ENCODE data around the gene EPN2.

EPN2 gene

DNA sequence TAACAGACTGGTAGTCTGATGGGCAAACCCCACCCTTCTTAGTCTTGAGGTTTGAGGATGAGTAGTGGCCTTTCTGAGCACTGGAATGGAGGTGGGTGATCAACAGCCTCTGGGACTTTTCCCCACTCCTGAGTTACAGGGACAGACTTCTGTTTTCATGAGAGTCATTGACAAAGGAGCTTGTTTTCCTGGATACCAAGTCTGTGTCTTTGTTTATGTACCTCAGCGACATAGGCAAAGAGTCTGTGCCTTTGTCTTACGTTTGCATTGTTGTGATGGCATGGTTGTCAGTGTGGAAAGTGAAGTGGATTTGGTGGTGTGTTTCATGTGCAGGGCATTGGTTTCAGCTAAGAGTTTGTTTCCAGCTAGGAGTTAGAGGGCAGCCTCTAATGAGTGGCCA, 17.5 kb downstream of the EPN2 start:
- TF ChIP-seq, protein P1, sequence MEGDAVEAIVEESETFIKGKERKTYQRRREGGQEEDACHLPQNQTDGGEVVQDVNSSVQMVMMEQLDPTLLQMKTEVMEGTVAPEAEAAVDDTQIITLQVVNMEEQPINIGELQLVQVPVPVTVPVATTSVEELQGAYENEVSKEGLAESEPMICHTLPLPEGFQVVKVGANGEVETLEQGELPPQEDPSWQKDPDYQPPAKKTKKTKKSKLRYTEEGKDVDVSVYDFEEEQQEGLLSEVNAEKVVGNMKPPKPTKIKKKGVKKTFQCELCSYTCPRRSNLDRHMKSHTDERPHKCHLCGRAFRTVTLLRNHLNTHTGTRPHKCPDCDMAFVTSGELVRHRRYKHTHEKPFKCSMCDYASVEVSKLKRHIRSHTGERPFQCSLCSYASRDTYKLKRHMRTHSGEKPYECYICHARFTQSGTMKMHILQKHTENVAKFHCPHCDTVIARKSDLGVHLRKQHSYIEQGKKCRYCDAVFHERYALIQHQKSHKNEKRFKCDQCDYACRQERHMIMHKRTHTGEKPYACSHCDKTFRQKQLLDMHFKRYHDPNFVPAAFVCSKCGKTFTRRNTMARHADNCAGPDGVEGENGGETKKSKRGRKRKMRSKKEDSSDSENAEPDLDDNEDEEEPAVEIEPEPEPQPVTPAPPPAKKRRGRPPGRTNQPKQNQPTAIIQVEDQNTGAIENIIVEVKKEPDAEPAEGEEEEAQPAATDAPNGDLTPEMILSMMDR (IDR thresholded peaks at IDR 0.05; ENCODE audit: extremely low read depth, missing control alignments): no peak
- no peak for DNase-seq (ENCODE audit: low spot score)

DNA sequence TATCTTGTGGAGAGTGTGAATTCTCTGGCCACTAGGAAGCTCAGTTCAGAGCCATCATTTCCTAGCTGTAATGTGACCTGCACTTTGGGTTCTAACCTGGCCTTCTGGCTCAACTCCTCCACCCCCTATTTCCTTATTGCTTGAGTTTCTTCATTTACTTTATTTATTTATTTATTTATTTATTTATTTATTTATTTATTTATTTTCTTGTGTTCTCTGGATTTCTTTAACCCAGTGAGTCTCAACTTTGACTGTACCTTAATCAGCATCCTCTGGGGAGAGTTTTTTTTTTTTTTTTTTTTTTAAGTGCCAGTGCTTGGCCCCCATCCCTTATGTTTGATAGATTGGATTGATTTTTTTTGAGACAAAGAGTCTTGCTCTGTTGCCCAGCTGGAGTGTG, 18.1 kb downstream of the EPN2 start:
- TF ChIP-seq, protein P1 (IDR thresholded peaks at IDR 0.05; ENCODE audit: extremely low read depth, missing control alignments): no peak
- no peak for DNase-seq (ENCODE audit: low spot score)

DNA sequence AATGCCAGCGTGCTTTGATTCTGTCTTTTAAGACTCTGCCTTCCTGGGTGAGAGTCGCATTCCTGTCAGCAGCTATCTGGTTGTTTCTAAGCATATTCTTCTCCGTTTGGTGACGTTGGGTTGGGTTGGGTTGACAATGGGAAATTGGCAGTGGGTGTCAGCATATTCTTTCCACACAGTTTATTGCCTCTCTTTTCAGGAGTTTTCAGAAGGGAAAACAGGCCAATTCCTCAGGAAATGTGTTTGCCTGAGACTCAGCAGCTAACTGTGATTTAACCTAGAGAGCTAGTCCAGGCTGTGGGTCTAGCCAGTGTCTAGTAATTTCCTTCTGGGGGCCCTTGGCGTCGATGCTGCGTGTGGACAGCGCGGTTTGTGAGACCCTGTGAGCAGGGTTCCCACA, 21.2 kb downstream of the EPN2 start:
- DNase-seq (ENCODE audit: low spot score): no peak

GRCh38 chr17:19260958-19261357, 23.8 kb downstream of the EPN2 start:
- no peak for DNase-seq (ENCODE audit: low spot score)
- TF ChIP-seq, protein P1 (IDR thresholded peaks at IDR 0.05; ENCODE audit: extremely low read depth, missing control alignments): no peak

More for the DNA sequence above, 21.2 kb downstream of the EPN2 start:
- TF ChIP-seq, protein P1 (IDR thresholded peaks at IDR 0.05; ENCODE audit: extremely low read depth, missing control alignments): no peak

GRCh38 chr17:19261426-19261825, 24.3 kb downstream of the EPN2 start:
- TF ChIP-seq, protein P1 (IDR thresholded peaks at IDR 0.05; ENCODE audit: extremely low read depth, missing control alignments): no peak
- no peak for DNase-seq (ENCODE audit: low spot score)

GRCh38 chr17:19262650-19263631, 25.8 kb downstream of the EPN2 start:
- no peak for DNase-seq (ENCODE audit: low spot score)
- TF ChIP-seq, protein P1 (IDR thresholded peaks at IDR 0.05; ENCODE audit: extremely low read depth, missing control alignments): no peak

GRCh38 chr17:19263641-19264051, 26.5 kb downstream of the EPN2 start:
- TF ChIP-seq, protein P1 (IDR thresholded peaks at IDR 0.05; ENCODE audit: extremely low read depth, missing control alignments): no peak
- DNase-seq (ENCODE audit: low spot score): no peak
